ENCODE results near the gene MED15. TPM values are rescaled to one million over a fixed set of nuclear protein-coding genes. Genes with fewer than 3 reads are reported as not detected.

The MED15 gene
- total RNA-seq, 2 donors from 2014 or later = 61.4 to 62.7 TPM

DNA sequence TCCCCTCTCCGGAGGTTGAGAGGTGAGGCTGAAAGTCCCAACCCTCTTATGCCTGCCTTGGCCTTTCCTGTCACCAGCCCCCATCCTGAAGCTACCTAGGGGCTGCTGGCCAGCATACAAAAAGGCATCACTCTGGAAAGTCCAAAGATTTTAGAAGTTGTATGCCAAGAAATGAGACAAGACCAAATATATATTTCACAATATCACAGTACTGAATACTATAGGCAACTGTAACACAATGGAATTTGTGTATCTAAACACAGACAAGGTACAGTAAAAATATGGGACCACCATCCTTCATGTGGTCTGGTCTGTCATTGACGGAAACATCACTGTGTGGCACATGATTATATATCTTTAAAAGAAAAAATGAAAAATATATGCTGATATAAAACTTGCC lies 16.1 kb upstream of the MED15 start:
- TF ChIP-seq, protein P1, sequence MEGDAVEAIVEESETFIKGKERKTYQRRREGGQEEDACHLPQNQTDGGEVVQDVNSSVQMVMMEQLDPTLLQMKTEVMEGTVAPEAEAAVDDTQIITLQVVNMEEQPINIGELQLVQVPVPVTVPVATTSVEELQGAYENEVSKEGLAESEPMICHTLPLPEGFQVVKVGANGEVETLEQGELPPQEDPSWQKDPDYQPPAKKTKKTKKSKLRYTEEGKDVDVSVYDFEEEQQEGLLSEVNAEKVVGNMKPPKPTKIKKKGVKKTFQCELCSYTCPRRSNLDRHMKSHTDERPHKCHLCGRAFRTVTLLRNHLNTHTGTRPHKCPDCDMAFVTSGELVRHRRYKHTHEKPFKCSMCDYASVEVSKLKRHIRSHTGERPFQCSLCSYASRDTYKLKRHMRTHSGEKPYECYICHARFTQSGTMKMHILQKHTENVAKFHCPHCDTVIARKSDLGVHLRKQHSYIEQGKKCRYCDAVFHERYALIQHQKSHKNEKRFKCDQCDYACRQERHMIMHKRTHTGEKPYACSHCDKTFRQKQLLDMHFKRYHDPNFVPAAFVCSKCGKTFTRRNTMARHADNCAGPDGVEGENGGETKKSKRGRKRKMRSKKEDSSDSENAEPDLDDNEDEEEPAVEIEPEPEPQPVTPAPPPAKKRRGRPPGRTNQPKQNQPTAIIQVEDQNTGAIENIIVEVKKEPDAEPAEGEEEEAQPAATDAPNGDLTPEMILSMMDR (conservative IDR thresholded peaks at IDR 0.05) = no peak
- Histone ChIP-seq H3K9me3 (ENCODE audit: control insufficient read depth, low read length) (no peaks in the 10 kb centered on the region), H3K9ac (ENCODE audit: extremely low read depth, low read length, poor library complexity, severe bottlenecking) (no peak overlapping the region), H3K4me3 (ENCODE audit: low read length) (no peak overlapping the region), H3K4me1 (ENCODE audit: control insufficient read depth, insufficient read depth, low read length) (no peaks in the 10 kb centered on the region), H3K27ac (ENCODE audit: low read depth, low read length) (no peak overlapping the region), H3K27me3 (ENCODE audit: control insufficient read depth, insufficient read depth, low read length, poor library complexity, severe bottlenecking) (no peaks in the 10 kb centered on the region), H3K36me3 (ENCODE audit: control insufficient read depth, insufficient read depth, low read length) (no peaks in the 10 kb centered on the region)
- 94% methylated on average over 2 of the region's 2 CpGs; no CpG with 5 or more reads in 1 of the 2 experiments for WGBS, 2 experiments (ENCODE audit: insufficient coverage in 1 of 2, insufficient read length in 1 of 2)
- Mint-ChIP-seq H3K9me3 (no peaks in the 10 kb centered on the region), H3K4me1 (peaks cover 18% of the 10 kb centered on the region), H3K36me3 (ENCODE audit: low read depth) (peaks cover 2% of the 10 kb centered on the region), H3K27ac (no peak overlapping the region), H3K27me3 (ENCODE audit: insufficient read depth) (peaks cover 12% of the 10 kb centered on the region), H3K4me3 (no peak overlapping the region)
- no peak for DNase-seq

DNA sequence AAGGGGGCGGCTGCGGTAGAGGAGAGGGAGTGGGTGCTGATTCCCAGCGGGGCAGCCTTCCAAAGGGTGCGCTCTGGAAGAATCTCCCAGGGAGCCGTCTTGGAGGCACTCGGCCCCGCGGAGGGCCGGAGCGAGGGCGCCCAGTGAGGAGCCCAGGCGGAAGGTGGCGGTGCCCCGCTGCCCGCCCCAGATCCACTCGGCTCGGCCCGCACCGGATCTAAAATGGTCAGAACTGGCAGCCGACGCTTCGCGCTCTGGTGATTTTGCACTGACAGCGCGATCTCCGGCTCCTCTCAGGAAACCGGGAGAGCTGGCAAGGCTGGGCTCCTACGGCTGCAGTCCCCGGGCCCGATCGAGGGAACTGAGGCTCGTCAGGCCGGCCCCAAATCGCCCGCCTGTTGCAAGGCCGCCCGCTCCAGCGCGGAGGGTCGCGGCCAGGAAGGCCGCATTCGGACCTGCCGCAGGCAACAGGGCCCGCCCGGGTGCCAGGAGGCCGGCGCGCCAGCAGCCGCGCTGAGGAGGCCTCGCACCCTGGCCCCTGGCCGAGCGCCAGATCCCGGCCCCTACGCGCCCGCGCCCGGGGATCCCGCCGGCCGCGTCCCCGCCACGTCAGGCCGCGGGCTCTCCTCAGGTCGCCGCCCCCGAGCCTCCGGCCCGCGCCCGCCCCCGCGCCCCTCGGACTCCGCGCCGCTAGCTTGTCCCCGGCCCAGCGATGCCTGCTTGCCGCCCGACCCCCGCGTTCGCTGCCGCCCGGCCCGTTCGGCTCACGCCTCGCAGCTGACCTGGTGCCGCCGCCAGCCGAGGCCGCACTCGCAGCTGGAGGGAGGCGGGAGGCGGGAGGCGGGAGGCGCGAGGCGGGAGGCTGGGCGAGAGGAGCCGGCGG lies 12.2 kb upstream of the MED15 start, which contains the start of gene KLHL22:
KLHL22 (minus strand) TSS at position 818 of the 883 bp plus-strand sequence. CDS start 6,584 bp downstream, outside the sequence.
- no peak for DNase-seq
- no peaks in the 10 kb centered on the region for H3K4me1 ChIP-seq (ENCODE audit: control insufficient read depth, insufficient read depth, low read length)

DNA sequence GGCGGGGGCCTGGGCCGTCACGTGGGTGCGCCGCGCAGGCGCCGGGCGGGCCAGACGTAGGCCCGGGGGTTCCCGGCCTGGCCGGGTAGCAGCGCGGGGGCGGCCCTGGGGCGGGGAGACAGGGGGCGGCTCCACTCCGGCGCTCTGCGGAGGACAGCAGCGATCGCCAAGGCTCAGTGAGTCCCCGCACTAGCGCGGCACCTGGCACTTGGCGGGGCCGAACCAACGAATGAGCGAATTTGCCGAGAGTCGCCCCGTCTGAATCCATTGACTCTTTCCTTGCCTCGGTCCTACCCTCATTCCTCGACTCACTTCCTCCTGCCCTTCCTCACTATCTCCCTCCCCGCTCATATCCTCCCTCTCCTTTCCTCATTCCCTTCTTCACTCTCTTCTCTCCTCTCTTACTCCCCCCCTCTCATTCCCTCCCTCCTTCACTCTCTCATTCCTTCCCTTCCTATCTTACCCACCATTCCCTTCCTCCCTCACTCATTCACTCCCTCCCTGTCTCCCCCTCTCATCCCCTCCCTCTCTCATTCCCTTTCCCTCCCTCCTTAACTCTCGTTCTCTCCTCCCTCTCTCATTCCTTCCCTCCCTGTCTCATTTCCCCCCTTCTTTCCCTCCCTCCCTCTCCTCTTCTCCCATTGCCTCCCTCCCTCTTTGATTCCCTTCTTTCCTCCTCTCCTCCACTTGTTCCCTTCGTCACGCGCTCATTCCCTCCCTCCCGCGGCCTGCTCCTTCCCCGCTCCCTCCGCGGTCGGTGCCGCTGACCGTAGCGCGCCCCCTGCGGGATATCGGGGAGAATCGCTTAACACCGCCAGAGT lies 11.3 kb upstream of the MED15 start:
- Mint-ChIP-seq H3K27ac (peak overlapping the region; percentile 92), H3K9me3 (no peaks in the 10 kb centered on the region), H3K4me1 (peaks cover 15% of the 10 kb centered on the region), H3K27me3 (ENCODE audit: insufficient read depth) (peaks cover 12% of the 10 kb centered on the region), H3K4me3 (peak overlapping the region; percentile 86), H3K36me3 (ENCODE audit: low read depth) (peaks cover 15% of the 10 kb centered on the region)
- TF ChIP-seq, protein P1 (conservative IDR thresholded peaks at IDR 0.05) = peak; percentile 92
- Histone ChIP-seq H3K9me3 (ENCODE audit: control insufficient read depth, low read length) (no peaks in the 10 kb centered on the region), H3K4me1 (ENCODE audit: control insufficient read depth, insufficient read depth, low read length) (no peaks in the 10 kb centered on the region), H3K36me3 (ENCODE audit: control insufficient read depth, insufficient read depth, low read length) (peaks cover 3% of the 10 kb centered on the region), H3K27ac (ENCODE audit: low read depth, low read length) (peak overlapping the region; percentile 85), H3K9ac (ENCODE audit: extremely low read depth, low read length, poor library complexity, severe bottlenecking) (peak overlapping the region; percentile 76), H3K4me3 (ENCODE audit: low read length) (peak overlapping the region; percentile 94), H3K27me3 (ENCODE audit: control insufficient read depth, insufficient read depth, low read length, poor library complexity, severe bottlenecking) (no peaks in the 10 kb centered on the region)
- DNase-seq = peak; percentile 95
- 0% methylated on average over 42 to 54 of the region's 54 CpGs for WGBS, 2 experiments (ENCODE audit: insufficient coverage in 1 of 2, insufficient read length in 1 of 2)

More for the DNA sequence above, 12.2 kb upstream of the MED15 start, which contains the start of gene KLHL22:
- Histone ChIP-seq H3K9ac (ENCODE audit: extremely low read depth, low read length, poor library complexity, severe bottlenecking) (peak within 1 kb of the TSS; percentile 76), H3K4me3 (ENCODE audit: low read length) (peak within 1 kb of the TSS; percentile 94), H3K36me3 (ENCODE audit: control insufficient read depth, insufficient read depth, low read length) (peaks cover 3% of the 10 kb centered on the region), H3K27me3 (ENCODE audit: control insufficient read depth, insufficient read depth, low read length, poor library complexity, severe bottlenecking) (no peaks in the 10 kb centered on the region), H3K27ac (ENCODE audit: low read depth, low read length) (peak within 1 kb of the TSS; percentile 85), H3K9me3 (ENCODE audit: control insufficient read depth, low read length) (no peaks in the 10 kb centered on the region)
- TF ChIP-seq, protein P1 (conservative IDR thresholded peaks at IDR 0.05) = no peak
- Mint-ChIP-seq H3K36me3 (ENCODE audit: low read depth) (peaks cover 9% of the 10 kb centered on the region), H3K27ac (peak within 1 kb of the TSS; percentile 92), H3K4me3 (peak within 1 kb of the TSS; percentile 86), H3K4me1 (peaks cover 15% of the 10 kb centered on the region), H3K27me3 (ENCODE audit: insufficient read depth) (peaks cover 12% of the 10 kb centered on the region), H3K9me3 (no peaks in the 10 kb centered on the region)
- WGBS, 2 experiments (ENCODE audit: insufficient coverage in 1 of 2, insufficient read length in 1 of 2) = 0% methylated on average over 26 to 108 of the region's 108 CpGs

Data from endodermal cell (in vitro differentiated cells).